DMS153 (cell line): ENCODE data around the gene GPHA2.
"Not testable (repeated sequence)": the region's sequence is repeated elsewhere in the genome, so short reads cannot be mapped to it uniquely, and the experiment has no call there.

Experiments
- DNase-seq: peaks from one replicate; lab custom pipeline; 2025; lab: John Stamatoyannopoulos, UW

The GPHA2 gene, protein sequence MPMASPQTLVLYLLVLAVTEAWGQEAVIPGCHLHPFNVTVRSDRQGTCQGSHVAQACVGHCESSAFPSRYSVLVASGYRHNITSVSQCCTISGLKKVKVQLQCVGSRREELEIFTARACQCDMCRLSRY

DNA sequence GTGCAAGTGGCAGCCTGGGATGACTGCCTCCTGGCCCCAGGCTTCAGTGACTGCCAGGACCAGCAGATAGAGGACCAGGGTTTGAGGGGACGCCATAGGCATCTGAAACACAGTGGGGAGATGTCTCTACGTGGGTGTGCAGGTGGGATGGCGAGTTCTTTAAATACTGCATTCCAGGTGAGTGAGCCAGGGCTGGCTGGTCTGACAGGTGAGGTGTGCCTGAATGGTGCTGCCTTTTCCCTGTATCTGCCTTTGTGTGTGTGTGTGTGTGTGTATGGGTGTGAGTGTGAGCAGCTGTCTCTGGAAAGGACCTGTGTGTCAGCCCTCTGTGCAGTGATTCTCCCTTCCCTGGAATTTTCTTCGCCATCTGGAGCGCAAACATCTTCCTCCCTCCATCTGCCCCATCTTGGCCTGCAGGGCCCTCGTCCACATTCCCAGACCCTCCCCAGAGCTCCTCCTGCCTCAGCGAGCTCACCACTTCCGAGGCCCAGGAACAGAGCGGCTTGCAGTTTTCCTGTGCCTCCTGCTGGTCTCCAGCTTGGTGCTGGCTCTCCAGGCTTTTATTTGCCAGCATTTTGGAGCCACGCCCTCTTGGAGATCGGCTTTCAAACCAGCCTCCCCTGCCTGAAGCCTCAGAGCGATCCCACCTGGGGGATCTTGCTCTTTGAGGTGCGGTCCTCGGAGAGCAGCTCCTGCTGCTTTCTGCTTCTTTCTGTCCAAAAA lies at the start of gene GPHA2:
GPHA2 (minus strand) TSS at position 535 of the 723 bp plus-strand sequence; CDS start at position 102, 433 bp downstream.
- no peak for DNase-seq

DNA sequence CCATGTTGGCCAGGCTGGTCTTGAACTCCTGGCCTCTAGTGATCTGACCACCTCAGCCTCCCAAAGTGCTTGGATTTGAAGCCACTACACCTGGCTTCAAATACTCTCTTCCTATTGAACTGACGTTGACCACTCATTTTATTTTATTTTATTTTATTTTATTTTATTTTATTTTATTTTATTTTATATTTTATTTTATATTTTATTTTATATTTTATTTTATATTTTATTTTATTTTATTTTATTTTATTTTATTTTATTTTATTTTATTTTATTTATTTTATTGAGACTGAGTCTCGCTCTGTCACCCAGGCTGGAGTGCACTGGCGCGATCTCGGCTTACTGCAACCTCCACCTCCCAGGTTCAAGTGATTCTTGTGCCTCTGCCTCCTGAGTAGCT lies 47.6 kb upstream of the GPHA2 start:
- DNase-seq, result not testable (repeated sequence)

DNA sequence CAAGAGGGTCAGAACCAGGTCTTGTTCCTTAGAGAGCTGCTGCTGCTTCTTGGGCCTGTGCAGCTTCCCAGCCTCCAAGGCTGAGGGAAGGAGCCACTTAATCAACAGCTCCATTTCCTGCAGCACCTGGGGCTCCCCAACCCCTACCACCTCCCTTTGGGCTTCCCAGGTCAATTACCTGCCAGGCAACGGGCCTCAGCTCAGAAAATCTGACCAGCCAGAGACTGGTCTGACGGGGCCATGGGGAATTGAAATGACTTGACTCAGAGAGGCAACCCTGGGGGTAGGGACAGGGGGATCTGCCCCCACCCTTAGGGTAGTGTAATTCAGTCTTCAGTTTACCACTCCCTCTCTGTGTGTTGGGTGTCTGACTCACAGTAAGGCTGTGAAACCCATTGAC lies 41.0 kb upstream of the GPHA2 start:
- DNase-seq, result no peak

DNA sequence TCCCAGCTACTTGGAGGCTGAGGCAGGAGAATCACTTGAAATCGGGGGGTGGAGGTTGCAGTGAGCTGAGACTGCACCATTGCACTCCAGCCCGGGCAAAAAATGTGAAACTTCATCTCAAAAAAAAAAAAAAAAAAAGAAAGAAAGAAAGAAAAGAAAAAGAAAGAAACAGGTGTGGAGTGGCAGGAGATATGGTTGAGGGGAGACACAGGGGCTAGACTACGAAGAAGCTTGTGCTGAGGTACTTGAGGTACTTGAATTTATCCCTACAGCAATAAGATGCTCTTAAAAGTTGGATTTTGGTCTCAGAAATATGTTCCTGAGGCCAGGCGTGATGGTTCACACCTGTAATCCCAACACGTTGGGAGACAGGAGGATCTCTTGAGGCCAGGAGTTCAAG lies 38.4 kb upstream of the GPHA2 start:
- no peak for DNase-seq

DNA sequence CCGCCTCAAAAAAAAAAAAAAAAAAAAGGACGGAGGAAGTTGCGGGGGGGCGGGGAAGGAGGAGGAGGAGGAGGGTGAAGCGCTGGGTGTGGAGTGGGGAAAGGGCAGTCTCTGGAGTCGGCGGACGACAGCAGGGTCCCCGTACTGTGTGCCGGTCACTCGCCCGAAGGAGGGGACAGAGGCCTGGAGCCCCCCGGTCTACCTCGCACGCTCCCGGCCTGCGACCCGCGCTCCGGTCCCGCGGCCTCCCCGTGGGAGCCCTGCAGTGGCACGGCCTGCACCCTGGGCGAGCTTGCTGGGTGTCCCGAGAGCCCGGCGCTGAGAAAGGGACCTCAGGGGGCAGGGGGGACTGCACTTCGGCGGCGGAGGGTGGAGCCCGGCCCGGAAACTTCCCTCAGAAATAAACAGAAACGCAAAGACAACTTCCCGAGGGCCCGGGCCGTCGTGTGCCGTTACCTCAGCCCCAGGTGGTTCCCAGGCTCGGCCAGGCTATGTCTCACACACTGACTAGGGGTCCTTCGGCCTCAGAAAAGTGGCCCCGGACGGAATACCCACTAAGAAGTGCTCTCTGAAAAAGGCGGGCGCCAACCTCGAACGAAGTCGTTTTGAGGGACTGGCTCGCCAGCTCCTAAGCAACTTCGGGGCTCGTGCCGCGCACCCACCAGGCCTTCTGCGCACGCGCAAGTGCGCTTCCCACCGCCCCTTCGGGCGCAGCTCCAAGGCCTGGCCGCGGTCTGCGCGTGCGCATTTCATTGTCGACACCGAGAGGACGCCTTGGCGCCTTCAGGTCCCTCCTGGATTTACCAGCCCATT lies 35.9 kb upstream of the GPHA2 start, which contains the start of gene MAJIN:
MAJIN (minus strand) TSS at position 688 of the 813 bp plus-strand sequence. CDS start 12,703 bp downstream, outside the sequence.
- no peak for DNase-seq

DNA sequence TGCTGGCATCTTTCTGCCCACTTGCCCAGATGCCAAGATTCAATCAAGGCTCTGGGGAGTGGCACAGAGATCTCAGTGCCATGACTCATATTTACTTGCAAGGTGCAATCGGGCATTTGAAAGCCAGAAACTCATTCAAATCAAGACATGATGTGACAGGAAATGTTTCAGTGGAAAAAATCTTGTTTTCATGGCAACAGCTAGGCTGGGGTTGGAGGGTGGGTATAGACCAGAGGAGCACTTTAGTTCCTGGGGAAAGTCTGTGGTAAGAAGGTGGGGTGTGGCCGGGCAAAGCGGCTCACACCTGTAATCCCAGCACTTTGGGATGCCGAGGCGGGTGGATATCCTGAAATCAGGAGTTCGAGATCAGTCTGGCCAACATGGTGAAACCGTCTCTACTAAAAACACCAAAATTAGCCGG lies 35.0 kb upstream of the GPHA2 start:
- no peak for DNase-seq

DNA sequence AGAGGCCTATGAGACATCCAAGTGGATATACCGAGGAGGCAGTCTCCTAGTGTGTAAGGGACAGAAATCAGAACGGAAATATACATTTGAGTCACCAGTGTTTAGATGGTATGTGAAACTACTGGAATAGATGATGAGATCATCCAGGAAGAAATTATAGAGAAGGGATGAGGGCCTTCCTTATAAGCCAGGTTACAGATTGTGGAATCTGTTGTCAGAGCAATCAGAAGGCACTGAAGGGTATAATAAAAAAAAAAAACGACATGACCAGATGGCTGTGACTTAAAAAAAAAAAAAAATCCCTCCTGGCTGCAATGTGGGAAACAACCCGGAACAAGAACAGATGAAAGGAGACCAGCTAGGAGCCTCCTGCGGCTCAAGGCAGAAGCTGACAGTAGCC lies 33.5 kb upstream of the GPHA2 start:
- no peak for DNase-seq

DNA sequence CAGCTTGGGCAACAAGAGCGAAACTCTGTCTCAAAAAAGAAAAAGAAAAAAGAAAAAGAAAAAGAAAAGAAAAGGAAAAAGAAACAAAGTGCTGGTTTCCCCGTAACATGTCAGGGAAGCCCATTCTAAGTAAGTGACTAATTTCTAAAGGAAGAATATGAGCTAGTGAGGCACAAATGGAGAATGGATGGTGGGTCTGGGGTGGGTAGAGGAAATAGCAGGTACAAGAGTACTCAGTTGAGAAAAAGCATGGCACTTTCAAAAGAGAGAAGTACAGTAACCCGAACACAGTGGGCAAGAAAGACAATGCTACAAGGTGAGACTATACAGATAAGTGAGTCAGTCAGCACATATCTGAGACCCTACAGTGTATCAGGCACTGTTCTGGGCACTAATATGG lies 31.7 kb upstream of the GPHA2 start:
- DNase-seq, result no peak

DNA sequence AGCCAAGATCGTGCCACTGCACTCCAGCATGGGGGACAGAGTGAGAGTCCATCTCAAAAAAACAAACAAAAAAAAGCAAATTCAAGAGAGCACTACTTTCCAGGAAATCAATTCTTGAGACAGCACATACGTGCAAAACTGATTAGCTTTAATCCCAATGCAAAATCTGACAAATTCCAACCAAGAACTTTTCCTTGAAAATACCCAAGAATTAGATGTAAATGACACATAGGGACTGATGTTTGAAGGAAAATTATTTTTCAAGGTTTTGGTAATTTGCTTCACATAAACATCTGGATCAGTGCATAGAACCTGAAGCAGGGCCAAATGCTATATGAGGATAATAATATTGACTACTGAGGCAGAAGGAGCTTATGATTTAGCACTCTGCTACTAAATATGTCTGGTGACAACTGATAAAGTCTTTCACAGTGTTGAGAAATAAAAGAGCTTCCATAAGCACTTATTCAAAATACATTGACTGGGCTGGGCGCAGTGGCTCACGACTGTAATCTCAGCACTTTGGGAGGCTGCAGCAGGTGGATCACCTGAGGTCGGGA lies 27.5 kb upstream of the GPHA2 start:
- no peak for DNase-seq

DNA sequence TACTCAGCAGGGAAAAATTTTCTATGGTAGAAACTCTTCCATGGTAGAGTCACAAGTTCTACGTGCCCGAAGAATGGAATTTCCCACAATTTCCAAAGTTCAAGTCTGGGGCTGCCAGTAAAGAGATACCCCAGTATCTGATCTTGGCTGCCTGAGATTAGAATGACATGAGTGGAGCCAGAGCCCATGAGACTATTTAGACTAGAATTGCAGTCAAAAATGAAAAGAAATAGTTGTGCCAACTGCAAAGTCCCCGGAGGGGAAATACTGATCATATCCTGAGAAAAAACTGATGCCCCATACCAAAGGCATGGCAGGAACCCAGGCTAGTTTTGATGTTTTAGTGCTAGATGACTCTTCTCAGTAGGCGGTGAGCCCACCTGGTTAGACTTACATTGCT lies 25.0 kb upstream of the GPHA2 start:
- DNase-seq, result no peak

DNA sequence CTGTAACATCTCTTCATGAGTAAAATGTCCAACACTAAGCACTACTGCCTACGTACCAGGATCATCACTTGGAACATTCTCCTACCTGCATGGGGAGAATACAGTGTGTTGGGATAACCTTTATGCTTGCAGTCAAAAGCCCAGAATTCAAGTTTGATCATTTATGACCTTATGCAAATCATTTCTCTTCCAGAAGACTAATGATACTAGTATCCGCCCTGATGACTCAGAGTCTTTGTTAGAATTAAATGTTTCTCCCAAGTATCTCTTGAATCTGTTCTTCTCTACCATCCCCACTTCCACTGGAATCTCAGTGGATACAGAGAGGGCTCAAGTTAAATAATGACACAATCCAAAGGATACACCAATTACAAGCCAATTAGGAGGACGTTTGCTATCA lies 23.8 kb upstream of the GPHA2 start:
- no peak for DNase-seq

DNA sequence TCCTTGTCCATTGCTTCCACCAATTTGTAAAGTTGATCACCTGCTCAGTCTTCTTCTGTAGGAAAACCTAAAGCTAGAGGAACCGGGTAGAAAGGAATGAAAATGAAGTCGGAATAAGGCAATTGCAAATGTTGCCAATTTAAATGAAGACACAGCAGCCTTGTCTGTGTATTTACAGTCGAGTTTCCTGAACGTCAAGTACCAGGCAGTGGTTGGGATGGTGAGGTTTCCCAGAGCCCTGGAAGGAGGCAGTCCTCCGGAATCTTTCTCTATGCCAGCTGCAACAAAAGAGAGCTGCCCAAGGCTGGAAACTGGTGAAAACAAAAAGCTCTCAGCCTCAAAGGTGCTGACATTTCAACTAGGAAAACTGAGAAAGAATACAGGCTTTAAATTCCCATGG lies 18.5 kb upstream of the GPHA2 start:
- DNase-seq, result no peak

DNA sequence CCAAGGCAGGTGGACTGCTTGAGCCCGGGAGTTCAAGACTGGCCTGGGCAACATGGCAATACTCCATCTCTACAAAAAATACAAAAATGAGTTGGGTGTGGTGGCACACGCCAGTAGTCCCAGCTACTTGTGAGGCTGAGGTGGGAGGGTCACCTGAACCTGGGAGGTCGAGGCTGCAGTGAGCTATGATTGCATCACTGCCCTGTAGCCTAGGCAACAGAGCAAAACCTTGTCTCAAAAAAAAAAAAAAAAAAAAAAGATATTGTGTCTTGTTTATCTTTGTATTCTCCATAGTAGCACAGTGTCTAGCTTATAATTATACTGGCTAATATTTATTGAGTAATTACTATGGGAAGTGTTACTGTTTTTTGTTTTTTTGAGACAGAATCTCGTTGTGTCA lies 15.8 kb upstream of the GPHA2 start:
- DNase-seq, result no peak

DNA sequence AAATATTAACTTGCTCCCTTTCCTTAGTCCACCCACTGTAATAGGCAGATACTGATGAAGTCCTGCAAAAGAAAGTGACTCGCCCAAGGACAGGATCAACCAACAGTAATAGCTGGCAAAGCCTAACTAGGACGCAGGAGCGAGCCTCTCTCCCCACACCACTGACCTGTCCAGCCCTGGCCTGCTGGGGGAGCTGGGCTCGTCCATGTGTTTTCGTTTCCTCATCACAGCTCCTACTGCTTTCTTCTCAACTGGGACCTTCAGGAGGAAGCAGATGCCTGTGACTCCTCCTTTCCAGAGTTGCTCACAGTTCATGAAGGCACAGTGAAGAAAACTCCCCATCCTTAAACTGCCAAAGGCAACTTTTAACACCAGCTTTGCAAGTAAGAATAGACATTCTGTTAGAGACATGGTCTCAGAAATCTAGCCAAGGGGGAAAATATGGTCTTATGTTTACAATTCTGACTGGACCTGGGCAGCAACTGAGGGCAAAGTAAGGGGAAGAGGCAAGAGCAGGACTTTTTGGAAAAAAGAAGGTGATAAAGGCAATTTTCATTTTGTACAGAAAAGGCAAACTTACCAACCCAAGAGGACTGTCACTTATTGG lies 11.6 kb upstream of the GPHA2 start:
- DNase-seq, result no peak

DNA sequence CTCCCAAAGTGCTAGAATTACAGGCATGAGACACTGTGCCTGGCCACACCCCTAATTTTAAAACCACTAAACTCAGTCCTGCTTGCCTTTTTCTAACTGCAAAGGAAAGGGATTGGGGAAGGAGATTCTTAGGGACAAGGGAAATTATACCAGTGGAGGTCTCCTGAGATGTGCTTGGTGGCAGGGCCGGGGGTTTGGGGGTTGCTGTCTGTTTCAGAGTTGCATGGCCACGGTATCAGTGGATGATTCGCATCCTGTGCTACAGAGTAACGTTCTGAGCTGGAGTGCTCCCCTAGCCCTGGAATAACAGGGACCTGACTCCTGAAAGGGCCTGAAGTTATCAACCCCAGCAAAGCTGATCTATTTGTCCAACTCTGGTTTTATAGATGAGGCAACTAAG lies 846 bp upstream of the GPHA2 start:
- no peak for DNase-seq

DNA sequence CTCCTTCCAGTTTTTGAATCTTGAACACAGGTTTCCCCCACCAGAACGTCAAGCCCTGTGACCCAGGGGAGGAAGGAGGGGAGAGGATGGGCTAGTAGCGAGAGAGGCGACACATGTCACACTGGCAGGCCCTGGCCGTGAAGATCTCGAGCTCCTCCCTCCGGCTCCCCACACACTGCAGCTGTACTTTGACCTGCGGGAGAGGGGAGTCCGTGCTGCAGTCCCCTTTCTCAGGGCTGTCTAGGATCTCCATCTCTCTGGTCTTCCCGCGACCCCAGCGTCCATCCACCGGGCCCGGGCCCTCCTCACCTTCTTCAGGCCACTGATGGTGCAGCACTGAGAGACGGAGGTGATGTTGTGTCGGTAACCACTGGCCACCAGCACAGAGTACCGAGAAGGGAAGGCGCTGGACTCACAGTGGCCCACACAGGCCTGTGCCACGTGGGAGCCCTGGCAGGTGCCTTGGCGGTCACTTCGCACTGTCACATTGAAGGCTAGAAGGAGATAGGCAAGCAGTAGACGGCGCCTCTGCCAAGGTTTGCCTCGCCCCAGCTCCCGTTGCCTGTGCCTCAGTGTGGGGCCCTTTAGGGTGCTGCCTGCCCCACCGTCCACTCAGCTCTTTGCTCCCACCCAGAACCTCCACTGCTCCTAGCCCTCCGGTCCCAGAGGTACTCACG lies 873 bp downstream of the GPHA2 start:
- no peak for DNase-seq

DNA sequence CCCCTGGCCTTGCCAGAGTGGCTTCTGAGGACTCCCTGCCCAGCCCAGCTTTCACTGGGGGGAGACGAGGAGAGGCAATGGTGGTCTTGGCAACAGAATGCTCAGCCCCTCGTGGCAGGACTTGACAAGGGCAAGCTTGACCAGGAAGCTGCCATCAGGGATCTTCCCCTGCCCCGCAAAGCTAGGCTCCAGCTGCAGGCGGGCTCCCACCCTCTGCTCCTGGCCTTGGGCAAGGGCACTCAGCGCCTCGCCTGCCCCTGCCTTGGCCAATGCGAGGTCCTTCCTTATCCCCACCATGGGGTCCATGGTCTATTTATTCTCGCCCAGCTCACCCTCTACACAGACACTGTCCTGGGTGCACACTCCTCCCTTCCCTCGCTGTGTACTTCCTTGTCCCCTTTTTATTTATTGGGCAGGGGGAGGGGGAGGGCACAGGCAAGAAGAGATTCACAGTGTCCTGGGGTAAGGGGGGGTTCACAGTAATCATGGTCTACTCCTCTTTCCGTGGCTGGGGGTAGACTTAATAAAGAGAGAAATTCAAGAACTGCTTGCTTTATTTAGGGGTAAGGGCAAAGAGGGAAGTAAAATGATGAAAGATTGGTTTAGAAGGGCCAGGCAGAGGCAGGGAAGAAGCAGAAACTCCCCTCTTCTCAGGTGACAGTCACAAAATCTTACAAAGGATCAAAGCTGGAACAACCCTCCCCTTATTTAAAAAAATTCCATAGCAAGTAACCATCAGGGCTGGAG lies 1.6 kb downstream of the GPHA2 start:
- DNase-seq, result no peak

DNA sequence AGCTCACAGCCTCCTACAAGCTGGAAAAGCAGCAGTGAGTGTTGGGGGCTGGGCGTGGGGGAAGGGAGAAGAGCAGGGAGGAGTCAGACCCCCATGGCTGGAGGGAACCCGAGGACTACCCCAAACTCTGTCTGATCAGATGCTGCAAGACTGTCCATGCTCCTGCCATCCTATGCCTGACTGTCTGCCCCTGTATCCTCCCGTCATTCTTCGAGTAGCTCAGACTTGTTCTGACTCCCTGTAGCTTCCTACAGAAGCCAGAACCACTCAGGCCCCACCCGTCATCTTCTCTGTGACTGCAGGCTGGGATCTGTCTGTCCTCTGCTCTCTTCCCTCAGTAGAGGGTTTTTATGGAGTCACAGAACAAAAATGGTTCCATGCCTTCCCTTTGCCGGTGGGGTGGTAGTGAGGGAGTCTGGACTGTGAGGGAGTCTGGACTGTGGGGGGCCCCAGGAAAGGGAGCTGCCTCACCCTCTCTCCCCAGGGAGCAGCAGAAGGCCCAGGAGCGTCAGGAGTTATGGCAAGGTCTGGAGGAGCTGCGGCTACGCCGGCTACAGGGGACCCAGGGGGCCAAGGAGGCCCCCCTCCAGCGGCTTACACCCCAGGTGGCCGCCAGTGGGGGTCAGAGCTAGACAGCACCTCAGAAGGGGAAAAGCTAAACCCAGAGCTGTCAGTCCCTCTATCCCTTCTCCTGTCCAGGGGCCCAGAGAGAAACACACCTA lies 2.3 kb downstream of the GPHA2 start:
- no peak for DNase-seq

DNA sequence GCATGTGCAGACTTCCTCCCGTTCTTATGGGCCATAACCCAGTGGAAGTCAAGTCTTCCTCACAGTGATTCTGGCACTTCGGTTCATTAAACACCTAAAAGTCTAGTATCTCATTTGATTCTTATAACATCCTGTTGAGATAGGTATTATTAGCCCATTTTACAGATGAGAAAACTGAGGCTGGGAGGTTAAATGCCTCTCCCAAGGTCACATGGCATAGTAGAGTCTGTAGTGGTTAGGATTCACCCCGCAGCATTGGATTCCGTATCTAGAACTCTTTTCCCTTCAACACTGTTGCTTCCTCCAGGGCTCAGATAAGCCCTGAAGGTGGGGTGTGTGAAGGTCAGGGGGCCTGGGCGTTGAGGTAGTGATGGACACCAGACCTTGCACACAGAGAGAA lies 3.4 kb downstream of the GPHA2 start:
- no peak for DNase-seq

DNA sequence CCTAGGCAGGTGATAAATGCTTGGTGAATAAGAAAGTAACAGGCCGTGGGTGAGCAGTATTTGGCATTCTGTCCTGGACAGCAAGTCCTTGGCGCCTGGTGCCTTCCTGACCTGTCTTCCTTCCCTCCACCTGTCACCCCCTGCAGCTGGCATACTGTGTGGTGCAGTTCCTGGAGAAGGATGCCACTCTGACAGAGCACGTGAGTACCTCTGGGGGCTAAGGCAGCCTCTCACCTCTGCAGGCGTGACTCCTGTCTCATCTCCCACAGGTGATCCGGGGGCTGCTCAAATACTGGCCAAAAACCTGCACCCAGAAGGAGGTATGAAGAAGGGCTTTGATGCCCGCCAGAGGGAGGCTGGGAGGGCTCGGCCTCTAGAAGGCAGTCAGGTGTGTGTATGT lies 4.4 kb downstream of the GPHA2 start:
- no peak for DNase-seq
